Vagina (tissue), 2 donors: ENCODE data around the gene ABLIM2. TPM values are rescaled to one million over a fixed set of nuclear protein-coding genes. Genes with fewer than 3 reads are reported as not detected.

Experiments
- DNase-seq, 2 donors: peaks; one replicate each; pipeline ENCODE4 v3.0.0-alpha.2; 2017; ENCODE audit errors: extremely low spot score in 2 of 2
- H3K27ac ChIP-seq: fragments of 200-600 bp; sonication (generic); one replicate; pipeline ENCODE4 v1.5.1; 2019
- H3K27me3 ChIP-seq: fragments of 200-600 bp; sonication (generic); one replicate; pipeline ENCODE4 v1.5.1; 2019
- H3K36me3 ChIP-seq, 2 donors: fragments of 200-600 bp; sonication (generic); one replicate each; pipeline ENCODE4 v1.5.1; 2017 to 2019
- H3K4me1 ChIP-seq: fragments of 200-600 bp; sonication (generic); one replicate; pipeline ENCODE4 v1.5.1; 2019
- H3K4me3 ChIP-seq, 2 donors: fragments of 200-600 bp; sonication (generic); 1 replicate in 1 of 2; 2 replicates in 1 of 2; pipeline ENCODE4 v1.5.1; 2016 to 2019
- H3K9me3 ChIP-seq: fragments of 200-600 bp; sonication (generic); one replicate; pipeline ENCODE4 v1.5.1; 2019
- CTCF ChIP-seq, 3 experiments: fragments of 450-650 bp in 2 of 3; fragments of 200-600 bp in 1 of 3; sonication (generic) in 1 of 3; IDR thresholded peaks; one replicate each; pipeline ENCODE4 v1.5.1; 2017 to 2019; ENCODE audit warnings: antibody characterized with exemption in 3 of 3, mild to moderate bottlenecking in 2 of 3, moderate library complexity in 2 of 3
- POLR2A ChIP-seq, 2 donors: fragments of 450-650 bp; IDR thresholded peaks; one replicate each; pipeline ENCODE4 v1.6.1; 2017; ENCODE audit warnings: antibody characterized with exemption in 2 of 2, mild to moderate bottlenecking in 2 of 2, moderate library complexity in 2 of 2
- POLR2AphosphoS5 ChIP-seq, 2 donors: sonication (generic); formaldehyde crosslinking; IDR thresholded peaks; one replicate each; pipeline ENCODE4 v1.9.0; 2017; ENCODE audit warnings: antibody characterized with exemption in 2 of 2, mild to moderate bottlenecking in 2 of 2, low read depth in 1 of 2; ENCODE audit not compliant: insufficient read depth in 1 of 2
- intact Hi-C: fragments of 100-400 bp; cut with DNase I; formaldehyde crosslinking; loops from one replicate; pipeline ENCODE4 v1.15.1; 2023
- total RNA-seq: library from RNA; depleted of rRNA; stranded (reverse); fragments of >200 nt; gene quantifications from one replicate; pipeline ENCODE4 v1.2.3, GENCODE V29; 2016

ABLIM2 gene
- total RNA-seq, 1 donor from 2014 or later, result 15.5 TPM

GRCh38 chr4:7973545-7973981 lies 185.1 kb downstream of the ABLIM2 start:
- Histone ChIP-seq H3K27me3 (no peaks in the 10 kb centered on the region), H3K4me3 (no peak overlapping the region), H3K4me1 (peaks cover 58% of the 10 kb centered on the region), H3K36me3 (no peaks in the 10 kb centered on the region), H3K27ac (peak overlapping the region; percentile 25), H3K9me3 (no peaks in the 10 kb centered on the region)
- no peak for DNase-seq
- intact Hi-C loops, result no loop called here
- TF ChIP-seq POLR2A (IDR thresholded peaks at IDR 0.05) (no peak), CTCF (IDR thresholded peaks at IDR 0.05) (no peak), POLR2AphosphoS5 (IDR thresholded peaks at IDR 0.05; ENCODE audit: insufficient read depth in 1 of 2, low read depth in 1 of 2) (no peak)

GRCh38 chr4:7971881-7972500 lies 186.6 kb downstream of the ABLIM2 start:
- Histone ChIP-seq H3K27ac (peak overlapping the region; percentile 85), H3K36me3 (no peaks in the 10 kb centered on the region), H3K4me1 (peaks cover 55% of the 10 kb centered on the region), H3K9me3 (no peaks in the 10 kb centered on the region), H3K27me3 (no peaks in the 10 kb centered on the region), H3K4me3 (no peak overlapping the region)
- no peak for DNase-seq
- no peak for TF ChIP-seq POLR2A (IDR thresholded peaks at IDR 0.05)
- intact Hi-C loops, result no loop called here

- intact Hi-C loops, result no loop called here
- Histone ChIP-seq H3K36me3 (no peaks in the 10 kb centered on the region), H3K9me3 (no peaks in the 10 kb centered on the region), H3K27ac (peak overlapping the region; percentile 85), H3K4me3 (no peak overlapping the region), H3K27me3 (no peaks in the 10 kb centered on the region), H3K4me1 (peaks cover 55% of the 10 kb centered on the region)
- DNase-seq, result no peak
- no peak for TF ChIP-seq CTCF (IDR thresholded peaks at IDR 0.05)
- TF ChIP-seq POLR2AphosphoS5 (IDR thresholded peaks at IDR 0.05; ENCODE audit: insufficient read depth in 1 of 2, low read depth in 1 of 2), result no peak
- TF ChIP-seq POLR2A (IDR thresholded peaks at IDR 0.05), result no peak
Observed at GRCh38 chr4:7971159-7971631, 187.4 kb downstream of the ABLIM2 start.

GRCh38 chr4:7970361-7970946 lies 188.2 kb downstream of the ABLIM2 start:
- DNase-seq, result no peak
- peak overlapping the region; percentile 85 for H3K27ac ChIP-seq
- H3K36me3 ChIP-seq, result no peaks in the 10 kb centered on the region
- peaks cover 56% of the 10 kb centered on the region for H3K4me1 ChIP-seq
- no peak overlapping the region for H3K4me3 ChIP-seq
- no peaks in the 10 kb centered on the region for H3K9me3 ChIP-seq
- H3K27me3 ChIP-seq, result no peaks in the 10 kb centered on the region
- intact Hi-C loops, result no loop called here
- TF ChIP-seq POLR2A (IDR thresholded peaks at IDR 0.05) (no peak), CTCF (IDR thresholded peaks at IDR 0.05) (no peak), POLR2AphosphoS5 (IDR thresholded peaks at IDR 0.05; ENCODE audit: insufficient read depth in 1 of 2, low read depth in 1 of 2) (no peak)

GRCh38 chr4:7968262-7968896 lies 190.2 kb downstream of the ABLIM2 start:
- Histone ChIP-seq H3K9me3 (no peaks in the 10 kb centered on the region), H3K36me3 (no peaks in the 10 kb centered on the region), H3K27ac (peak overlapping the region; percentile 85), H3K4me1 (peaks cover 60% of the 10 kb centered on the region), H3K27me3 (no peaks in the 10 kb centered on the region), H3K4me3 (no peak overlapping the region)
- DNase-seq, result no peak
- intact Hi-C loops, result no loop called here
- TF ChIP-seq CTCF (IDR thresholded peaks at IDR 0.05), result no peak
- no peak for TF ChIP-seq POLR2AphosphoS5 (IDR thresholded peaks at IDR 0.05; ENCODE audit: insufficient read depth in 1 of 2, low read depth in 1 of 2)
- no peak for TF ChIP-seq POLR2A (IDR thresholded peaks at IDR 0.05)
